IMR-90 (cell line): ENCODE measurements around the gene POLR2F. TPM values are rescaled to one million over a fixed set of nuclear protein-coding genes. Genes with fewer than 3 reads are reported as not detected.

Experiments
- ATAC-seq: fragments of 200-7000 bp; cut with Tn5 transposase; 2 replicates; pipeline ENCODE4 v1.9.1; 2020; ENCODE audit warnings: low read depth, mild to moderate bottlenecking, moderate library complexity
- BruUV-seq: library from RNA; stranded (reverse); fragments of 400-500 nt; replicated peaks from 2 replicates; lab custom pipeline; 2021; lab: Mats Ljungman, UMichigan
- CTCF ChIA-PET: fragments of 300-600 bp; formaldehyde crosslinking; extraction: SDS; loops from one replicate; lab custom pipeline; 2021; ENCODE audit warnings: antibody characterized with exemption; lab: Yijun Ruan, JAX
- POLR2A ChIA-PET: fragments of 300-600 bp; sonication (Branson Sonifier 250); formaldehyde crosslinking; loops from one replicate; lab custom pipeline; 2022; ENCODE audit warnings: antibody characterized with exemption; ENCODE audit not compliant: unreplicated experiment; lab: Charles Lee
- DNase-seq: peaks from one replicate; pipeline ENCODE4 v3.0.0; 2013
- H2AFZ ChIP-seq: replicated peaks from 2 replicates; pipeline ENCODE3; 2013; ENCODE audit warnings: low read length, mild to moderate bottlenecking; ENCODE audit not compliant: poor library complexity
- H2AK5ac ChIP-seq: 2 replicates; pipeline ENCODE4 v1.6.1; 2013; ENCODE audit warnings: low read depth, low read length, inconsistent platforms
- H2AK9ac ChIP-seq: replicated peaks from 2 replicates; pipeline ENCODE3; 2013; ENCODE audit warnings: mild to moderate bottlenecking, low read depth, low read length, moderate library complexity; ENCODE audit not compliant: poor library complexity
- H2BK120ac ChIP-seq: 2 replicates; pipeline ENCODE4 v1.6.1; 2013; ENCODE audit warnings: low read depth, low read length, inconsistent platforms
- H2BK15ac ChIP-seq: 3 replicates; pipeline ENCODE4 v1.6.1; 2013; ENCODE audit warnings: low read depth, low read length, inconsistent platforms
- H2BK20ac ChIP-seq: 2 replicates; pipeline ENCODE4 v1.6.1; 2013; ENCODE audit warnings: low read depth, mild to moderate bottlenecking, inconsistent platforms, low read length, moderate library complexity
- H2BK5ac ChIP-seq: 2 replicates; pipeline ENCODE4 v1.6.1; 2013; ENCODE audit warnings: mild to moderate bottlenecking, low read depth, low read length, inconsistent platforms; ENCODE audit not compliant: poor library complexity, severe bottlenecking
- H3K14ac ChIP-seq: replicated peaks from 2 replicates; pipeline ENCODE4 v1.6.1; 2013; ENCODE audit warnings: low read depth, low read length, inconsistent platforms
- H3K18ac ChIP-seq: 2 replicates; pipeline ENCODE4 v1.6.1; 2013; ENCODE audit warnings: low read depth, low read length, control low read depth
- H3K23ac ChIP-seq: 2 replicates; pipeline ENCODE4 v1.6.1; 2013; ENCODE audit warnings: low read depth, low read length, inconsistent platforms
- H3K27ac ChIP-seq: 2 replicates; pipeline ENCODE4 v1.5.1; 2013; ENCODE audit warnings: mild to moderate bottlenecking, control low read depth, low read length; ENCODE audit not compliant: insufficient read depth
- H3K27me3 ChIP-seq: 2 replicates; pipeline ENCODE4 v1.6.1; 2013; ENCODE audit warnings: low read length; ENCODE audit not compliant: control insufficient read depth, insufficient read depth
- H3K36me3 ChIP-seq: 2 replicates; pipeline ENCODE4 v1.6.1; 2013; ENCODE audit warnings: low read length, mixed read lengths; ENCODE audit not compliant: control insufficient read depth, insufficient read depth
- H3K4ac ChIP-seq: 2 replicates; pipeline ENCODE4 v1.6.1; 2013; ENCODE audit warnings: low read depth, low read length, inconsistent platforms
- H3K4me1 ChIP-seq: 2 replicates; pipeline ENCODE4 v1.6.1; 2013; ENCODE audit warnings: low read length, mixed read lengths; ENCODE audit not compliant: control insufficient read depth, insufficient read depth
- H3K4me2 ChIP-seq: 2 replicates; pipeline ENCODE4 v1.6.1; 2013; ENCODE audit warnings: low read depth, mild to moderate bottlenecking, control low read depth, low read length, moderate library complexity
- H3K4me3 ChIP-seq: 2 replicates; pipeline ENCODE4 v1.5.1; 2013; ENCODE audit warnings: low read depth, mild to moderate bottlenecking, control low read depth, low read length, moderate library complexity; ENCODE audit not compliant: insufficient read depth
- H3K56ac ChIP-seq: 2 replicates; pipeline ENCODE4 v1.6.1; 2013; ENCODE audit warnings: low read length, inconsistent platforms; ENCODE audit not compliant: insufficient read depth; ENCODE audit errors: extremely low read depth
- H3K79me1 ChIP-seq, 2 experiments: 2 replicates each; pipeline ENCODE4 v1.6.1; 2013; ENCODE audit warnings: low read length in 2 of 2, inconsistent platforms in 1 of 2, low read depth in 1 of 2
- H3K9ac ChIP-seq: 2 replicates; pipeline ENCODE4 v1.6.1; 2013; ENCODE audit warnings: low read depth, low read length, control low read depth
- H3K9me1 ChIP-seq: 2 replicates; pipeline ENCODE4 v1.6.1; 2013; ENCODE audit warnings: low read length, inconsistent platforms; ENCODE audit not compliant: insufficient read depth
- H3K9me3 ChIP-seq: 2 replicates; pipeline ENCODE4 v1.6.1; 2013; ENCODE audit warnings: low read length; ENCODE audit not compliant: control insufficient read depth, insufficient read depth
- H4K20me1 ChIP-seq: 2 replicates; pipeline ENCODE4 v1.6.1; 2013; ENCODE audit warnings: low read length, inconsistent platforms; ENCODE audit not compliant: insufficient read depth
- H4K5ac ChIP-seq: 2 replicates; pipeline ENCODE4 v1.6.1; 2013; ENCODE audit warnings: mild to moderate bottlenecking, low read depth, low read length, control low read depth
- H4K8ac ChIP-seq, 2 experiments: 2 replicates each; pipeline ENCODE4 v1.6.1; 2013; ENCODE audit warnings: low read depth in 2 of 2, low read length in 2 of 2, control low read depth in 1 of 2, inconsistent platforms in 1 of 2
- H4K91ac ChIP-seq: 2 replicates; pipeline ENCODE4 v1.6.1; 2013; ENCODE audit warnings: low read depth, low read length, inconsistent platforms; ENCODE audit not compliant: insufficient read depth
- BHLHE40 ChIP-seq: fragments of 150-350 bp; IDR thresholded peaks from 2 replicates; pipeline ENCODE4 v1.6.1; 2016; ENCODE audit warnings: mild to moderate bottlenecking, low read depth, low read length
- CEBPB ChIP-seq: IDR thresholded peaks from 2 replicates; pipeline ENCODE4 v1.6.1; 2012; ENCODE audit warnings: low read depth, low read length, improper control_type of control experiment
- CHD1 ChIP-seq: IDR thresholded peaks from 2 replicates; pipeline ENCODE4 v1.6.1; 2012; ENCODE audit warnings: low read depth, low read length, improper control_type of control experiment
- FOS ChIP-seq: fragments of 150-350 bp; IDR thresholded peaks from 2 replicates; pipeline ENCODE4 v1.6.1; 2016; ENCODE audit warnings: low read depth, low read length
- MAFK ChIP-seq: IDR thresholded peaks from 2 replicates; pipeline ENCODE4 v1.6.1; 2012; ENCODE audit warnings: low read depth, low read length, improper control_type of control experiment
- MAZ ChIP-seq: IDR thresholded peaks from 2 replicates; pipeline ENCODE4 v1.6.1; 2012; ENCODE audit warnings: low read depth, mild to moderate bottlenecking, low read length, improper control_type of control experiment, moderate library complexity, borderline replicate concordance
- MXI1 ChIP-seq: IDR thresholded peaks from 2 replicates; pipeline ENCODE4 v1.6.1; 2012; ENCODE audit warnings: low read depth, mild to moderate bottlenecking, low read length, moderate library complexity, borderline replicate concordance
- NFE2L2 ChIP-seq: fragments of 150-350 bp; IDR thresholded peaks from 2 replicates; pipeline ENCODE4 v1.6.1; 2016; ENCODE audit warnings: low read depth, mild to moderate bottlenecking, low read length
- POLR2A ChIP-seq: IDR thresholded peaks from 2 replicates; pipeline ENCODE4 v1.6.1; 2012; ENCODE audit warnings: mild to moderate bottlenecking, low read depth, low read length
- RAD21 ChIP-seq: IDR thresholded peaks from 2 replicates; pipeline ENCODE4 v1.6.1; 2012; ENCODE audit warnings: low read length, improper control_type of control experiment
- RCOR1 ChIP-seq: IDR thresholded peaks from 2 replicates; pipeline ENCODE4 v1.6.1; 2012; ENCODE audit warnings: mild to moderate bottlenecking, low read length, improper control_type of control experiment; ENCODE audit not compliant: insufficient replicate concordance
- RFX5 ChIP-seq: IDR thresholded peaks from 2 replicates; pipeline ENCODE4 v1.8.0; 2012; ENCODE audit warnings: low read depth, mild to moderate bottlenecking, low read length, moderate library complexity
- SMC3 ChIP-seq: fragments of 150-350 bp; IDR thresholded peaks from 2 replicates; pipeline ENCODE4 v1.6.1; 2016; ENCODE audit warnings: low read depth, mild to moderate bottlenecking, antibody characterized with exemption, low read length, moderate library complexity
- WGBS, 2 experiments: methylation state at CpG; one replicate each; pipeline versions ENCODE4 v1.1.5 to v1.1.7; 2013; ENCODE audit warnings: missing lambda C conversion rate in 2 of 2; ENCODE audit not compliant: insufficient read length in 1 of 2; ENCODE audit errors: extremely low coverage in 2 of 2; 5-methylcytosine and 5-hydroxymethylcytosine counted together
- dilution Hi-C: fragments of 300-500 bp; cut with HindIII; formaldehyde crosslinking; loops from one replicate; pipeline ENCODE4 v1.14.3; 2018; ENCODE audit warnings: low sequenced_read_pairs; ENCODE audit not compliant: unreplicated experiment
- in situ Hi-C: fragments of 300-500 bp; cut with MboI; formaldehyde crosslinking; loops from 3 replicates; pipeline ENCODE4 v1.14.3; 2019; ENCODE audit warnings: low sequenced_read_pairs, inconsistent platforms, mixed read lengths
- intact Hi-C: fragments of 100-400 bp; cut with micrococcal nuclease; formaldehyde crosslinking; loops from 2 replicates; pipeline ENCODE4 v1.10.0; 2022
- polyA plus RNA-seq, 3 experiments: library from polyadenylated mRNA; depleted of rRNA; stranded (reverse); fragments of >200 nt; gene quantifications; 2 replicates each; pipeline ENCODE4 v1.2.3, GENCODE V29; 2012; ENCODE audit warnings: low replicate concordance in 1 of 3
- total RNA-seq: library from RNA; depleted of rRNA; stranded (reverse); fragments of >200 nt; gene quantifications from 2 replicates; pipeline ENCODE4 v1.2.3, GENCODE V29; 2012
- TF ChIP-seq, protein P1 (sequence below): fragments of 150-350 bp; IDR thresholded peaks from 2 replicates; pipeline ENCODE4 v1.6.1; 2017; ENCODE audit warnings: mild to moderate bottlenecking, antibody characterized with exemption, low read length, low read depth
- TF ChIP-seq, protein P2 (sequence below): fragments of 150-350 bp; IDR thresholded peaks from 2 replicates; pipeline ENCODE4 v1.6.1; 2016; ENCODE audit warnings: low read depth, mild to moderate bottlenecking, low read length, moderate library complexity, borderline replicate concordance
- TF ChIP-seq, protein P3 (sequence below): conservative IDR thresholded peaks from 2 replicates; pipeline ENCODE4 v1.5.1; 2012; ENCODE audit warnings: mild to moderate bottlenecking, low read depth, low read length, improper control_type of control experiment

POLR2F gene
- total and polyA plus RNA-seq, 2 of the 4 experiments (the other 2 are of a cell fraction), result 26.0 to 147 TPM

DNA sequence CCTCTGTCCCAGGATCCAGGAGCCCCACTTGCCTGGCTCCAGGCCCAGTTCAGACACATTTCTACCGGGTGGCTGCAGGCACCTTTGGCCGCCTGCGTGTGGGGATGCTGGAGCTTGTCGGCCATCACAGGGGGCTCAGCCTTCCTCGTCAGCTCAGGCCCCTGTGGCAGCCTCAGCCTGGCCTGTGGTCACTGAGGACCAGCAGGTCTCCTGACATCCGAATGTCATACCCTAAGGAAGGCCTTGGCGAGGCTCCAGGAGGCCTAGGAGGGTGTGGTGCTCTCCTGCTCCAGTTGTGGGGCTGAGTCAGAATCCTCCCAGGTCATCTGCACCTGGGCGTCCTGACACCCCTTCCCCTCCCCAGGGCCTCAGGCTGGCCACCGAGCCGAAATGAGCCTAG lies 45.7 kb downstream of the POLR2F start:
- CTCF ChIA-PET, result no interaction called here
- Histone ChIP-seq H3K56ac (no peak overlapping the region), H3K23ac (no peak overlapping the region), H3K36me3 (no peaks in the 10 kb centered on the region), H3K4ac (no peak overlapping the region), H4K20me1 (no peaks in the 10 kb centered on the region), H4K91ac (no peak overlapping the region), H2AK9ac (no peak overlapping the region), H3K4me1 (peaks cover 3% of the 10 kb centered on the region; the same call in 1 of the 2 replicates), H3K9ac (no peak overlapping the region), H2BK120ac (no peak overlapping the region), H3K9me3 (no peaks in the 10 kb centered on the region), H3K4me2 (no peak overlapping the region), H4K5ac (no peak overlapping the region), H4K8ac (no peak overlapping the region), H2AK5ac (no peak overlapping the region), H2BK5ac (no peak overlapping the region), H3K4me3 (no peak overlapping the region), H3K18ac (no peak overlapping the region), H3K27me3 (peaks cover 11% of the 10 kb centered on the region; the same call in 1 of the 2 replicates), H2AFZ (no peak overlapping the region), H3K14ac (no peak overlapping the region), H2BK20ac (no peak overlapping the region), H3K79me1 (no peaks in the 10 kb centered on the region), H2BK15ac (no peak overlapping the region), H3K27ac (no peak overlapping the region), H3K9me1 (peaks cover 3% of the 10 kb centered on the region; the same call in 1 of the 2 replicates)
- WGBS, 2 experiments, result 71% methylated on average over 5 of the region's 10 CpGs; no CpG with 5 or more reads in 1 of the 2 experiments
- TF ChIP-seq CEBPB (no peak), NFE2L2 (no peak), RFX5 (no peak), POLR2A (no peak), MXI1 (no peak), RAD21 (no peak), RCOR1 (no peak), BHLHE40 (no peak), MAFK (no peak), CHD1 (no peak), MAZ (no peak), FOS (no peak), SMC3 (no peak)
- TF ChIP-seq, protein P1, sequence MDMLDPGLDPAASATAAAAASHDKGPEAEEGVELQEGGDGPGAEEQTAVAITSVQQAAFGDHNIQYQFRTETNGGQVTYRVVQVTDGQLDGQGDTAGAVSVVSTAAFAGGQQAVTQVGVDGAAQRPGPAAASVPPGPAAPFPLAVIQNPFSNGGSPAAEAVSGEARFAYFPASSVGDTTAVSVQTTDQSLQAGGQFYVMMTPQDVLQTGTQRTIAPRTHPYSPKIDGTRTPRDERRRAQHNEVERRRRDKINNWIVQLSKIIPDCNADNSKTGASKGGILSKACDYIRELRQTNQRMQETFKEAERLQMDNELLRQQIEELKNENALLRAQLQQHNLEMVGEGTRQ, result no peak
- TF ChIP-seq, protein P2, sequence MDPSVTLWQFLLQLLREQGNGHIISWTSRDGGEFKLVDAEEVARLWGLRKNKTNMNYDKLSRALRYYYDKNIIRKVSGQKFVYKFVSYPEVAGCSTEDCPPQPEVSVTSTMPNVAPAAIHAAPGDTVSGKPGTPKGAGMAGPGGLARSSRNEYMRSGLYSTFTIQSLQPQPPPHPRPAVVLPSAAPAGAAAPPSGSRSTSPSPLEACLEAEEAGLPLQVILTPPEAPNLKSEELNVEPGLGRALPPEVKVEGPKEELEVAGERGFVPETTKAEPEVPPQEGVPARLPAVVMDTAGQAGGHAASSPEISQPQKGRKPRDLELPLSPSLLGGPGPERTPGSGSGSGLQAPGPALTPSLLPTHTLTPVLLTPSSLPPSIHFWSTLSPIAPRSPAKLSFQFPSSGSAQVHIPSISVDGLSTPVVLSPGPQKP, result no peak
- TF ChIP-seq, protein P3, sequence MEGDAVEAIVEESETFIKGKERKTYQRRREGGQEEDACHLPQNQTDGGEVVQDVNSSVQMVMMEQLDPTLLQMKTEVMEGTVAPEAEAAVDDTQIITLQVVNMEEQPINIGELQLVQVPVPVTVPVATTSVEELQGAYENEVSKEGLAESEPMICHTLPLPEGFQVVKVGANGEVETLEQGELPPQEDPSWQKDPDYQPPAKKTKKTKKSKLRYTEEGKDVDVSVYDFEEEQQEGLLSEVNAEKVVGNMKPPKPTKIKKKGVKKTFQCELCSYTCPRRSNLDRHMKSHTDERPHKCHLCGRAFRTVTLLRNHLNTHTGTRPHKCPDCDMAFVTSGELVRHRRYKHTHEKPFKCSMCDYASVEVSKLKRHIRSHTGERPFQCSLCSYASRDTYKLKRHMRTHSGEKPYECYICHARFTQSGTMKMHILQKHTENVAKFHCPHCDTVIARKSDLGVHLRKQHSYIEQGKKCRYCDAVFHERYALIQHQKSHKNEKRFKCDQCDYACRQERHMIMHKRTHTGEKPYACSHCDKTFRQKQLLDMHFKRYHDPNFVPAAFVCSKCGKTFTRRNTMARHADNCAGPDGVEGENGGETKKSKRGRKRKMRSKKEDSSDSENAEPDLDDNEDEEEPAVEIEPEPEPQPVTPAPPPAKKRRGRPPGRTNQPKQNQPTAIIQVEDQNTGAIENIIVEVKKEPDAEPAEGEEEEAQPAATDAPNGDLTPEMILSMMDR, result no peak
- no TSS peak for BruUV-seq
- POLR2A ChIA-PET, result no interaction called here
- intact Hi-C loops (no loop called here), in situ Hi-C loops (no loop called here), dilution Hi-C loops (no loop called here)
- DNase-seq (no peak), ATAC-seq (no peak)
